Activated gamma-delta T cell treated with Interleukin-2 at 50 U/mL for 16 hours (primary cell): ENCODE measurements around the gene RAD23B.
"Not testable (repeated sequence)": the region's sequence is repeated elsewhere in the genome, so short reads cannot be mapped to it uniquely, and the experiment has no call there.

ENCODE experiments used
- DNase-seq: peaks from one replicate; pipeline ENCODE4 v3.0.0-alpha.2; 2020

RAD23B gene

DNA sequence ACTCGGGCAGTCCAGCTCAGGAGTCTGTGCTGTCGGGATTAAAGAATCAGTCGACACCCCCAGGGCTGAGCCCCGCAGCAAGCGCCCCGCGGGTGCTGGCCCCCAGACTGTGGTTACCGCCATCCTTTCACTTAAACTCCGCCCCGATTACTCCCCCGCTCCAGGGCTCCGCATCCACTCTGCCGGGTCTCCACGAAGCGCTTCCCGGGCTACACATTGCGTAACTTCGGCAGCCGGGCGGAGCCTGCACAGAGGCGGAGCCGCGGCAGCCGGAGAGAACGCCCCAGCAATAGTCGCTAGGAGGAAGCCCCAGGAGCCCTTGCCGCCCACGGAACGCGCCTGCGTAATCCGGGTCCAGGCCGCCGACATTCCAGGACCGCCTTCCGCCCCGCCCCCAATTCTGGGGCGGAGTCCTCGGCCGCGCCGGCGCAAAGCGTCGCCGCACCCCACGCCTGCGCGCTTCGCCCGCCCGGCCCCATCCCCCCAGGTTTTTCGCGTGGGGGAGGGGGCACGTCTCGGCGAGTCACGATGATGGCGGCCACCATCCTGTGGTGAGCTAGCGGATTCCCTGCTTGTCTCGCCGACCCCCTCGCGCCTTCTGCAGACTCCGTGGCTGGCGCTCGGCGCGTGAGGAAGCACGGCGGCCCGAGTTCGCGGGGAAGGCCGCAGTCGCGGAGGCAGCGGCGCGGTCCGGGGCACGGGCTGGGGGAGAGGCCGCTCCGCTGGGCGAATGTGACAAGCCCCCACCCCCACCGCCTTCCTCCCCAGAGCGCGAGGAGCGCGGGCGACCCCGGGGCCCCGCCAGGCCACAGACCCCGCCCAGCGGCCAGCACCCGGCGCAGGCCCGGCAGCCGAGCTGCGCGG, at the start of gene RAD23B:
Gene RAD23B (plus strand): TSS at position 521 of the 864 bp plus-strand sequence. CDS start 351 bp downstream, outside the sequence.
- DNase-seq = peak; percentile 97

DNA sequence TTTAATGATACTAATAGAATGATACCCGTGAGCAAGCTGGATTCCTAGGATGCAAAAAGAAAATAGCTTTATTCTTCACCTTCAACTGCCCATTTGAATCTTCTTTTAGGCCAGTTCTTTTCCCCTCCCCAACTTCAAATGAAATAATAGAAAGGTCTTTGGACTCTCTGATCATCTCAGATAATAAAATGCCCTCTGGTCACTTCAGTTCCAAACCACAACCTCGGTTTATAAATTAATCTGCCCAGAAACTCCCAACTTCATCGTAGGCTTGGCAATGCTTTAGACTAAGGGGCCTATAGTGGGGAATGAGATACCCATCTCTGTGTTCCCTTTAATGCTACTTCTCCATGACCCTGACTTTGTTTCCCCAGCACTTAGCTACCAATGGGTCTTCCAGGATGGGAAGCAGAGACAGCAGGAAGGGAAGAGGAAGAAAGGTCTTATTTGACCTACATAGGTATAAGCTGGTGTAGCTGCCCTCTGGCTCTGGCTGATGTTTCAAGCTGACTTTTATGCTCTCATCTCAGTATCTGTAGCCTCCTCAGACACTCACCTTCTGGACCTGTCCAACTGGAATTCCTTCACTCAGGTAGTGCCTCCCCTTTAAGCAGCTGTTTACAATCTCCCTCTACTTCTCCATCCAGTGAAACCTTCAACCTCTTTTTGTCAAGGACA, 47.2 kb upstream of the RAD23B start:
- no peak for DNase-seq

DNA sequence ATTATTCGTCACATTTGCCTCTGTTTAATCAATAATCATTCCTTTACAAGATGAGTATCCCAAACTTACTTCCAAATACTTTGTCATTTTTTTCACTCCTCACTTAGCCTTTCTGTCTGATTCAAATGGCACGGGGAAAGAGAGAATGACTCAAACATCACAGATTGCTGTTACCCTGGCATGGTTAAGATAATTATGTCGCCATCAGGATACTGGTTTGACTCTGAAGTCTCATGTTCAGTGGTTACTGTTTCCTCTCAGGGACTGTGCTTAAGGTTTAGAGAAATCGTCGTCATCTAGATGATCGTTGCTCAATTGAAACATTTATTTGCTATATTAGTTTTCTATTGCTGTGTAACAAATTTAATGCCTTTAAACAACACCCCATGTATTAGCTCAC, 45.2 kb upstream of the RAD23B start:
- DNase-seq = no peak

DNA sequence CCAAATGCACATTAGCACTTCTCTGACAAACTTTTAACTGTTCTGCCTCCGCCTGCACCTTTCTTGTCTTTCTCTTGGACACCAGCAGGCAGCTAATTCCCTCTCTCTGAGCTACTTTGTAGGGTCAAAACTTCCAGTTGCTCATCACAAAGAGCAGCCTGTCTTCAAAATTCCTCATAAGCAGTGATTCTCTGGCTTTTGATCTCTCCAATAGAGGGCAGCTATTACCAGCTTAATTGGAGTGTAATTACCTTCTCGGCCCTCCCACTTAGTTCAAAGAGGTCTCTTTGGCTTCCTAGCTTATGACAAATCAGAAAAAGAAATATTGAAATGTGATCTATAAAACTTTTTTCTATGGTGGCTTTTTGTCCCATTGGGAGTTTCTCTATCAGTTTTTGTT, 43.6 kb upstream of the RAD23B start:
- DNase-seq = no peak

DNA sequence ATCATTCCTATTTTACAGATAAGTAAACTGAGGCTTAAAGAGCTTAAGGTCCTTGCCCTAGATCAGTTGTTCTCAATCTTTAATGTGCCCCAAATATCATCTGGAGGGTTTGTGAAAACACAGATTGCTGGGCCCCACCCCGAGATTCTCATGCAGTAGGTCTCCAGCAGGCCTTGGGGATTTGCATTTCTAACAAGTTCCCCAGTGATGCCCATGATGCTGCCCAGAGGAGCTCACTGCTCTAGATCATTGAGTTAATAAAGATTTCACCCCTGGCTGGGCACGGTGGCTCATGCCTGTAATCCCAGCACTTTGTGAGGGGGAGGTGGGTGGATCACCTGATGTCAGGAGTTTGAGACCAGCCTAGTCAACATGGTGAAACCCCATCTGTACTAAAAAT, 42.8 kb upstream of the RAD23B start:
- DNase-seq = no peak

DNA sequence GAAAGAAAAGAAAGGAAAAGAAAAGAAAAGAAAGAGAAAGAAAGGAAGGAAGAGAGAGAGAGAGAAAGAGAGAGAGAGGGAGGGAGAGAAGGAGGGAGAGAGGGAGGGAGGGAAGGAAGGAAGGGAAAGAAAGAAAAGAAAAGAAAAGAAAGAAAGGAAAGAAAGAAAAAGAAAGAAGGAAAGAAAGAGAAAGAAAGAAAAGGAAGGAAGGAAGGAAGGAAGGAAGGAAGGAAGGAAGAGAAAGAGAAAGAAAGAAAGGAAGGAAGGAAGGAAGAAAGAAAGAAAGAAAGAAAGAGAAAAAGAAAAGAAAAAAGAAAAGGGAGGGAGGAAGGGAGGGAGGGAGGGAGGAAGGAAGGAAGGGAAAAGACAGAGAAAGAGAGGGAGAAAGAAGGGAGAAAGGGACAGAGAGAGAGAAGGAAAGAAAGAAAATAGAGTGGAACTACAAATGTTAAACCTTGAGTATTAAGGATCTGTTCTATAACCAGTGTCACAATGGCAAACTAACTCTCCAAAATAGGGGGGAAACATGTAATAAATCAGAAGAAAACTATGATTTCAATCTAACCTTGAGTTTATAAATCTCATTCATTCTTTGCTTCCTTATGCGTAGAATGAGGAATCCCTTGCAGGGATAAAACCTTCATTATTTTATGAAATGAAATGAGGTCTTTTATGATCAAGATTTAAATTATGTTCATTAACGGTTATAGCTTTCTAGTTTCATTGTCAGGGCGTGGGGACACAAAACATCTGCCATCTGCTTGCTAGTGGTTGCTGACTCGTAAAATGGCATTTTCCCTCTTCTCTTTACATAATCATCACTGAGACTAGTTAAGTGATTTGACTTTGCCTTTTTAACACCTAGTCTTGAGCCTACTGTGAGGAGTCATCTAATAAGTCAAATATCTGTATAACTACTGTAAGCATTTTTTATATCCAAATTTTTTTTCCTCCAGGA, 40.7 kb upstream of the RAD23B start:
- no peak for DNase-seq

DNA sequence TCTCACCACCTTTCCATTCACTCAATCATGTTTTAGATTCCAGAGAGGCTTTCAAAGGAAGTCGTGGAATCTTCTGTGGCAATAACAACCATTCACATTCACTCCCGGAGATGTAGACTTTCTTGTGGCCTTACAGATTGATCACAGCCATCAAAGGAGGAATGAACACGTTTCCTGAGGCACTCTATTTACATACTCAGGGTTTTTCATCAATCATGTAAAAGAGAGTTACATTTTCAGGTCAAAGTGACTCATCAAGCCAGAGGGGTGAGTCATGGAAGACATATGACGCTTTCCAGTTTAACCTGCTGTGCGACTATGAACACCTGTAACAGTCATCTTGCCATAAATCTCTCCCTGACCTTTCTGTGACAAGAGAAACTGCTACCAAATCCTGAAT, 39.3 kb upstream of the RAD23B start:
- DNase-seq = peak; percentile 11

DNA sequence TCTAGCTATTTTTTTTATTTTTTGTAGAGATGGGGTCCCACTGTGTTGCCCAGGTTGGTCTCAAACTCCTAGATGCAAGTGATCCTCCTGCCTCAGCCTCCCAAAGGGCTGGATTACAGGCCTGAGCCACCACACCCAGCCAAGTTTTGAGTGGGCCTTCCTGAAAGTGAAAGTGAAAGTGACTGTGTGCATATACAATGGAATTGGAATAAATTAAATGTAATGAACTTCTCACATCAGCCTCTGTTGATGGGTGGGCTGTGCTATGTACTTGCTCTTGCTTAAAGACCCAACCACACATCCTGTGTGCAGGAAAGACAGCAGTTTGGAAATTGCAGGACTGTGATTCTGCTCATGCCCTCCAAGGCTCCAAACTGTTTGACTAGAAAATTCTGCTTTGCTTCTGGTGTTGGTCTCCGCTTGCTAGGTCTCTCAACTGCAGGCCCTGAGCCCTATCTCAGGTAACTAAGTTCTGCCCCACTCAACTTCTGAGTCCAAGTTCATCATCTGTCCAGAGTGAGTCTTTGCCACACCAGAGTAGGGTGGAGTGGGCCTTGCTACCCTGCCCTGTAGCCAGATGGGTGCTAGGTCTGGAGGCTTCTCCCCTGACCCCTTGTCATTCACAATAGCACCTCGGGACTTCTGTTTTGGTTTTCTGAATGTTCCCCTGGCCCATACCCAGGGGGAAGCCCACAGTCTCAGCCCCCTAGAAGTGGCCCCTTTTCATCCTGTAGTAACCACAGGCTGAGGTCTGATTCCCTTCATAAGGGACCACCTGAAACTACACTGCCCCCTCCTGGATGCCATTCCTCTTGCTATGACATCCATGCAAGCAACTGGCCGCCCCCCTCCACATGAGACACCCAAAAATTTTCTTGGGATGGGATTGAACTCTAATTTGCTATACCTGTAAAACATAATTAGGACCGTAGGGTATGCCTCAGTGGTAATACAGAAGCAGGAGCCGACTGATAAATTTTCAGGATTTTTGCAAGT, 36.5 kb upstream of the RAD23B start:
- DNase-seq = no peak

DNA sequence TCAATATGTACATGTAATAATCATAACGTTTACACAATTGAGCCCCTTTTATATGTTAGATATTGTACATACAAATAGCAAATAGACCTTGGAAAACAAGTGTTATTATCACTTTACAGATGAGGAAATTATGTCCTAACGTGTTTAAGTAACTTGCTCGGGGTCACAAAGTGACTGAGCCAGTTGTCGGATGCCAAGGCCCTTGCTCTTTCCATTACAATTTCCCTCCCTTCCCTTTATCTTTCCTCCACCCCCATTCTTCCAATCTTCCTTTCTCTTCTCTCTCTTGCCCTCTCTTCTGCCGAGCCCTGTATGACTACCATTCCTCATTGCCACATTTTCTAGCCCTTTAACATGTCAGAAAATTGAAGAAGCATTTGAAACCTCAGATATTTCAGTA, 34.4 kb upstream of the RAD23B start:
- no peak for DNase-seq

DNA sequence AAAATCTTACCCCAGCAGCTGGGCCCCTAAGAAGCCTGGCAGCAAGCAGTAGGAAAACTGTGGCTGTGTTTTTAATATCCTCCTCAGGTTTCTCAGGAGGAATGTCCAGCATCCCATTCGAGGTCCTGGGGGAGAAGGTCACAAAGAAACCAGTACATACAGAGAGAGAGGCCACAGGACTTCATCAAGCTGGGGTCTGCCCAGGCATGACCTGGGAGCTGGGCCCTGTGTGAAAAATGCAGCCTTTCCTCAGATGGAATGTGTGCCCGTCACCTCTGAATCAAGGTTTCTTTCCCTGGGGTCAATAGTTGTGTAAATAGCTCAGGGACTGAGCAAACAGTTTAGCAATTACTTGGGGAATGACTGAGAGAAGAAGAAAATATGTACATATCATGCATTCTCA, 33.9 kb upstream of the RAD23B start:
- DNase-seq = no peak

DNA sequence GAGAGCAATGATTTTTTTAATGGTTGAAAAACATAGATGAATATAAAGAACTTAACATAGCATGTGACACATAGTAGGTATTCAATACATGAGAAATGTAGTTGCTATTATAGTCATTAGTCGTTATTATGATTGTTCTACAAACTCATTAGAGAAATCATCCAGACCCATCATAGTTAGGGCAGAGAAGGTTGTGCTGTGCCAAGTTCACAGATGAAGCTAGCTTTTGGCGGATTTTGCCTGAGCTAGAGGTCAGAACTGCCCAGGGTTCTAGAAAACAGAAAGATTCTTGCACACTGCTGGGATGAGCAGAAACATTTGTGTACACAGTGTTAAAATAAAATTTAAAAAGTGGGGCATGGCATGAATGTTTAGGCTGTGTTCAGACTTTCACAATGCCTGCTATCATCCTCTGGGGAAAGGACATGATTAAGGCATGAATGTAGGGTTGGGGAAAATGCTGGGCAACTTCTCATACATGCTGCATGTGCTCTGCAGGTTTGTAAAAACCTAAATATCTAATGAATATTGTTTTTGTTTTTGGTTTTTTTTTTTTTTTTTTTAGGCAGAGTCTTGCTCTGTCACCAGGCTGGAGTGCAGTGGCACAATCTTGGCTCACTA, 33.3 kb upstream of the RAD23B start:
- no peak for DNase-seq

DNA sequence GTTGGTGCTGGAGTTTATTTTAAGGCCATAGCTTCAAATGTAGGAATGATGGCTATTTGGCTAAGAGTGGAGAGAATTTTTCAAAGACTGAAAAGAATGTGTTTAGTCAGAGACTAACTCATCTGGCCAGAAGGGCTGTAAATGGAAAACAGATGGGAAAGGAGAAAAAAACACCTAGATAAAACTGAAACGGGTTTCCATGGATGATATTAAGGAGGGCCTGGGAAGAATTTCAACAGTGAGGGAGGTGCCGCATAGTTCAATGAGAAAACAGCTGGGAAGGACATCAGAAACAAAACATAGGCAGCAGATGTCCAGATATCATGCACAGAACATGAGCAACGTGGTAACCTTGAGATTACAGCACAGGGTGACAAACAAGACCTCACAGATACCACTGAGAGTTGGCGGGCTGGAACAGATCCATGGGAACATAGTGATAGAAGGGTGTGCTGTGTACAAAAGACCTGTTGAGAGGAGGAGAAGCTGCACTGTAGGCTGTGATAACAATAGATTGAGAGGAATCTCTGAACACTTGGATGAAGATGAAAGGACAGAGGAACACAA, 31.2 kb upstream of the RAD23B start:
- no peak for DNase-seq

DNA sequence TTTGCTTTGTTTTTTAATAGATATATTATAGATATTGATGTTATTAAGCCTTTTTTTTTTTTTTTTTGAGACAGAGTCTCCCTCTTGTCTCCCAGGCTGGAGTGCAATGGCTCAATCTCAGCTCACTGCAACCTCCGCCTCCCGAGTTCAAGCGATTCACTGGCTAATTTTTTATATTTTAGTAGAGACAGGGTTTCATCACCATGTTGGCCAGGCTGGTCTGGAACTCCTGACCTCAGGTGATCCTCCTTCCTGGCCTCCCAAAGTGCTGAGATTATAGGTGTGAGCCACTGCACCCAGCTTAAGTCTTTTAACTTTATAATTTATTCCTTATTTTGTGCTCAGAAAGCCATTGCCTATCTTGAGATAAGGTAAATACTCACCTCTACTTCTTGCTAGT, 24.2 kb upstream of the RAD23B start:
- no peak for DNase-seq

DNA sequence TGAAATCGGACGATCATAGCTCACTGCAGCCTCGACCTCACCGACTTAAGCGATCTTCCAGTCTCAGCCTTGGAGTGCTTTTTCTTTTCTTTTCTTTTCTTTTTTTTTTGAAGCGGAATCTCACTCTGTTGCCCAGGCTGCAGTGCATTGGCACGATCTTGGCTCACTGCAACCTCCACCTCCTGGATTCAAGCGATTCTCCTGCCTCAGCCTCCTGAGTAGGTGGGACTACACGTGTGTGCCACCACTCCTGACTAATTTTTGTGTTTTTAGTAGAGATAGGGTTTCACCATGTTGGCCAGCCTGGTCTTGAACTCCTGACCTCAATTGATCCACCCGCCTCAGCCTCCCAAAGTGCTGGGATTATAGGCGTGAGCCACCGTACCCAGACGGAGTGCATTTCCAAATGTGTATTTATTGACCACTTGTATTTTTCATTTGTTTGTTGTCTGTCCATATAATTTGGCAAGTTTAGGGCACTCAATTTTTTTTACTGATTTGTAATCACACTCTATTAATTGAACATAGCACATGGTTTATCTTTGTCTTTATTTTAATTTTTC, 23.2 kb upstream of the RAD23B start:
- not testable (repeated sequence) for DNase-seq

DNA sequence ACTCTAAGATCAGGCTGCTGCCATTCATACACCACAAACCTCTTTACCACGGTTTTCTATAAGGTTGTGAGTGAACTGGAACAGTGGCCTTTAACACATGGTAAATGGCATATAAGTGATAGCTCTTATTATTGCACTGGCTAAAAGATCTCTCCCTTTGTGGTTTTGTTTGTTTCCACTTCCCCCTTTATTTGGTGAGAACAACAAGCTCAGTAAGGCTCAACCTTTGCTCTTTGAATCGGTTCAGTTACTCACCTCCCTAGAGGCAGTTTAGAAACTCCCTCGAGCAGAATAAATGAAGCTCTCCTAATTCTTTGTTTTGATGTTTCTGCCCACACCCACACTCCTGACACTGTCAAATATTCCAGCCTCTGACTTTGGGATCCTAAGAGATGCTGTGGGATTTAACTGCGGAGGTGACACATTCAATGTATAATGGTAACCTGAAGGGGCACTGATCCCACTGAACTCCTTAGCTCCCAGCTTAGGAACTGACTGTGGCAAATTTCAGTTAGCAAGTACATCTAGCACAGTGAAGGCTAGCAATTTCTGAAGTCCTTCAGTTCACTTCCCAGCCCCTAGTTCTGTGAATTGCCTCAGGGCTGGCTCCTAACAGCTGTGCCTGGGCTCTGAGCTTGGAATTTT, 22.5 kb upstream of the RAD23B start:
- DNase-seq = no peak

DNA sequence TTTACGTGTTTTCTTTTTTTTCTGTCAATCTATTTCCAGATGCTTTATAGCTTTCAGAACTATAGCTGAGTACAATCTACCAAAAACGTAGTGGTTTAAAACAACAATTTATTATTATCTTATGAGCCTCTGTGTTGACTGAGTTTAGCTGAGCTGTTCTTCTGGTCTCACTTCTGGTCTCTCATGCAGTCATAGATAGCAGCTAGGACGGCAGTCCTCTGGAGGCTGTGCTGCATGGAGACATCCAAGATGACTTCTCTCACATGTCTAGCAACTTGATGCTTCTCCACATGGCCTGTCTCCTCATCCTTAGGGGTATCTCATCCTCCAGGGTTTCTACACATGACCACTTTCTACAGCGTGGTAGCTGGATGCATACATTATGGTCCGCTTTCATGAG, 22.0 kb upstream of the RAD23B start:
- no peak for DNase-seq

DNA sequence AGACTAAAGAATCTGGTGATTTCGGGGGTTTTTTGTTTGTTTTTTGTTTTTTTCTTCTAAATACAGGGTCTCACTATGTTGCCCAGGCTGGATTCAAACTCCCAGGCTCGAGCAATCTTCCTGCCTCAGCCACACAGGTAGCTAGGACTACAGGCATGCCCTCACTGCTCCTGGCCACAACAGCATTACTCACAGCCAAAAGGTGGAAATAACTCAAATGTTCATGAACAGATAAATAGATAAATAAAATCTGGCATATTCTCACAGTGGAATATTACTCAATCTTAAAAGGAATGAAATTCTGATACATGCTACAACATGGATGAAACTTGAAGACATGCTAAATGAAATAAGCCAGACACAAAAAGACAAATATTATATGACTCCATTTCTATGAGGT, 19.8 kb upstream of the RAD23B start:
- DNase-seq = no peak

DNA sequence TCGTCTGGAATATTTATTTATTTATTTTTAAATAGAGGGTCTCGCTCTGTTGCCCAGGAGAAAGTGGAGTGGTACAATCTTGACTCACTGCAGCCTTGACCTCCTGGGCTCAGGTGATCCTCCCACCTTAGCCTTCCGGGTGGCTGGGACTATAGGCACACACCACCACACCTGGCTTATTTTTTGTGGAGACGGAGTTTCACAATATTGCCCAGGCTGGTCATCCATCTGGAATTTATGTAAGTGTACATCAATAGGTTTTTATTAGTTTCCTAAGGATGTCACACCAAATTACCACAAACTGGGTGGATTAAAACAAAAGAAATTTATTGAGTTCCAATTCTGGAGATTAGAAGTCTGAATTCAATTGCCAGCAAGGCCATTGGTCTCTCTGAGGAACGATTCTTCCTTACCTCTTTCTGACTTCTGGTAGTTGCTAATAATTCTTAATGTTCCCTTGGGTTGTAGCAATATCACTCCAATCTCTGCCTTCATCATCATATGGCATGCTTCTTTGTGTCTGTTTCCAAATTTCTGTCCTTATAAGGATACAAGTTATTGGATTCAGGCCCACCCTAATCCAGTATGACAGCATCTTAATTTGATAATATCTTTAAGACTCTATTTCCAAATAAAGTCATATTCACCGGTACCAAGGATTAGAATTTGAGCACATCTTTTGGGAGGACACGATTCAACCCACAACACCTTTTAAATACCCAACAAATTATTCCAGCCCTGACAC, 16.3 kb upstream of the RAD23B start:
- no peak for DNase-seq

DNA sequence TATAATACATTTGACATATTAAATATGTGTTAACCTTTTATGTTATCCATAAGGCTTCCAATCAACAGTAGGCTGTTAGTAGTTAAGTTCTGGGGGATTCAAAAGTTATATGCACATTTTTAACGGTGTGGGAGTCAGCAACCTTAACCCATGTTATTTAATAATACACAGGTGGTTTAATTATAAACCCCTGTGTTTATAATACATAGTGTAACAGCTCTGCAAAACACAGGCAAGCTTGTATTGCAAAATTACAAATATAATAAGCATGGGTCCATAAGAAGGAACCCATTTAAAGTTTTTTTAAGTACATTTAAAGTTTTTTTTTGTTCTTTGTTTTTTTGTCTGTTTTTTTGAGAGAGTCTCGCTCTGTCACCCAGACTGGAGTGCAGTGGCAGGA, 14.5 kb upstream of the RAD23B start:
- DNase-seq = no peak

DNA sequence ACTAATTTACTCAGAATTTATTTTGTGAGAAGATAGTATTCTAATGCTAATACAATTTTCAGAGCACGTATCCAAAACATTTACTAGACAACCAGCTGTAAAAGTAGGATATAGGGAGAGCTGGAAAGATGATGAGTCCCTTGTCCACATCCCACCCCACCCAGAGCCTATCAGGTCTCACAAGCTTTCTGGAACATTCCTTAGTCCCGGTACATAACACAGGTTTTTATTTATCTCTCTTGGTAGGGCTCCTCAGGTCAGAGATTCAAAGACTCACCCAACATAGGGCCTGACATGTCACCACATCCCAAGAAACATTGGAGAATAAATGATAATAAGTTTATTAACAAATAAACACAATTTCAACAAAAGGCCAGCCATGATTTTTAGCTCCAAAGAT, 13.8 kb upstream of the RAD23B start:
- no peak for DNase-seq
